Retina (tissue), 1 donor: ENCODE measurements around the gene CDSN.
A peak's percentile ranks its signal among the peaks of the same experiment; 100 is the strongest.

Source experiments
- DNase-seq: peaks from one replicate; pipeline ENCODE4 v3.0.0-alpha.2; 2016

CDSN gene

GRCh38 chr6:31144296-31144969, 24.2 kb upstream of the CDSN start:
- no peak for DNase-seq

GRCh38 chr6:31143148-31143547, 22.9 kb upstream of the CDSN start:
- DNase-seq = peak; percentile 32

- DNase-seq = peak; percentile 39
Measured at GRCh38 chr6:31142361-31142761, 22.1 kb upstream of the CDSN start.

GRCh38 chr6:31140643-31141042, 20.4 kb upstream of the CDSN start:
- no peak for DNase-seq

- no peak for DNase-seq
Measured at GRCh38 chr6:31139599-31139998, 19.4 kb upstream of the CDSN start.

GRCh38 chr6:31138982-31139381, 18.7 kb upstream of the CDSN start, which contains the start of gene PSORS1C2:
TSS of gene PSORS1C2 (minus strand) at chr6:31139066. CDS start at chr6:31139026, 40 bp downstream.
- no peak for DNase-seq

GRCh38 chr6:31135710-31136109, 15.5 kb upstream of the CDSN start:
- no peak for DNase-seq

- DNase-seq = no peak
Measured at GRCh38 chr6:31132806-31133205, 12.6 kb upstream of the CDSN start.

GRCh38 chr6:31131595-31131994, 11.3 kb upstream of the CDSN start:
- no peak for DNase-seq

GRCh38 chr6:31130751-31131150, 10.5 kb upstream of the CDSN start:
- DNase-seq = no peak

GRCh38 chr6:31129130-31129529, 8.9 kb upstream of the CDSN start:
- no peak for DNase-seq

- peak; percentile 64 for DNase-seq
Measured at GRCh38 chr6:31128093-31128676, 7.9 kb upstream of the CDSN start.

- no peak for DNase-seq
Measured at GRCh38 chr6:31126396-31127175, 6.3 kb upstream of the CDSN start.

GRCh38 chr6:31125586-31126363, 5.5 kb upstream of the CDSN start:
- DNase-seq = no peak

GRCh38 chr6:31125162-31125561, 4.9 kb upstream of the CDSN start:
- no peak for DNase-seq

- no peak for DNase-seq
Measured at GRCh38 chr6:31122791-31123706, 2.8 kb upstream of the CDSN start.

GRCh38 chr6:31121131-31121790, 1.0 kb upstream of the CDSN start:
- DNase-seq = no peak

- DNase-seq = no peak
Measured at GRCh38 chr6:31118178-31118577, 2.1 kb downstream of the CDSN start.

GRCh38 chr6:31116661-31117385, 3.4 kb downstream of the CDSN start:
- DNase-seq = no peak

GRCh38 chr6:31115941-31116560, 4.2 kb downstream of the CDSN start:
- no peak for DNase-seq
